HG03097 (cell line): Measurements from ENCODE around the gene PRPF6.
"Not testable (repeated sequence)": the region's sequence is repeated elsewhere in the genome, so short reads cannot be mapped to it uniquely, and the experiment has no call there.

Source experiments
- ATAC-seq: cut with Tn5 transposase; IDR thresholded peaks from one replicate; pipeline ENCODE4 v1.9.1; 2021; ENCODE audit not compliant: unreplicated experiment, low FRiP score

The PRPF6 gene

GRCh38 chr20:63960654-63961621, 20.0 kb upstream of the PRPF6 start:
- ATAC-seq: not testable (repeated sequence)

GRCh38 chr20:63961664-63962425, 19.1 kb upstream of the PRPF6 start:
- ATAC-seq: no peak

GRCh38 chr20:63962426-63963347, 18.2 kb upstream of the PRPF6 start:
- no peak for ATAC-seq

GRCh38 chr20:63963348-63963741, 17.6 kb upstream of the PRPF6 start:
- no peak for ATAC-seq

- no peak for ATAC-seq
Measured at GRCh38 chr20:63963784-63964301, 17.1 kb upstream of the PRPF6 start.

GRCh38 chr20:63964412-63964811, 16.5 kb upstream of the PRPF6 start:
- no peak for ATAC-seq

GRCh38 chr20:63966172-63966943, 14.6 kb upstream of the PRPF6 start:
- no peak for ATAC-seq

GRCh38 chr20:63966944-63967322, 14.0 kb upstream of the PRPF6 start:
- no peak for ATAC-seq

- no peak for ATAC-seq
Measured at GRCh38 chr20:63967330-63968135, 13.4 kb upstream of the PRPF6 start.

- no peak for ATAC-seq
Measured at GRCh38 chr20:63968136-63968927, 12.6 kb upstream of the PRPF6 start.

GRCh38 chr20:63968928-63969760, 11.8 kb upstream of the PRPF6 start:
- no peak for ATAC-seq

GRCh38 chr20:63969838-63970713, 10.9 kb upstream of the PRPF6 start, which contains the start of gene ZNF512B:
TSS of gene ZNF512B (minus strand) at chr20:63969930. CDS start at chr20:63967950, 1,980 bp downstream.
- ATAC-seq: no peak

GRCh38 chr20:63970714-63971431, 10.1 kb upstream of the PRPF6 start:
- no peak for ATAC-seq

GRCh38 chr20:63971960-63972311, 9.0 kb upstream of the PRPF6 start:
- not testable (repeated sequence) for ATAC-seq

- ATAC-seq: no peak
Measured at GRCh38 chr20:63972312-63973159, 8.4 kb upstream of the PRPF6 start.
